Measurements from ENCODE around the gene CALB2. TPM values are rescaled to one million over a fixed set of nuclear protein-coding genes. Genes with fewer than 3 reads are reported as not detected.

The CALB2 gene
- total and polyA plus RNA-seq, 2 donors (not counting 3 experiments of a cell fraction or from before 2014, with no cell fraction given), result not detected

GRCh38 chr16:71352466-71352865 is 6.1 kb upstream of the CALB2 start:
- intact Hi-C loops (cut with micrococcal nuclease), result no loop called here
- POLR2A ChIA-PET, result no interaction called here
- BruUV-seq (replicated peaks), result no TSS peak

More at GRCh38 chr16:71352466-71352865, 6.1 kb upstream of the CALB2 start:
- H3K4me1 ChIP-seq (ENCODE audit: control insufficient read depth, extremely low read depth, insufficient read depth, low read length), result no peaks in the 10 kb centered on the region
- DNase-seq (ENCODE audit: low read depth, low spot score) (no peak), FAIRE-seq (no peak)
- H2AFZ ChIP-seq (ENCODE audit: low read depth, low read length), result no peak overlapping the region
- CTCF ChIA-PET, result interaction anchor here (1.4 to 6.3 kb wide), 2 partner anchors 15 to 42 kb away, joined by 5 to 36 read pairs; no protein-coding TSS in a partner anchor
- no peak overlapping the region for H3K9ac ChIP-seq (replicated peaks; ENCODE audit: extremely low read depth, insufficient read depth, low read length)
- H3K9me3 ChIP-seq (replicated peaks; ENCODE audit: control insufficient read depth, insufficient read depth, low read length), result no peaks in the 10 kb centered on the region
- no peaks in the 10 kb centered on the region for H4K20me1 ChIP-seq (replicated peaks; ENCODE audit: control insufficient read depth, extremely low read depth, insufficient read depth, low read length)
- H3K9me1 ChIP-seq (replicated peaks; ENCODE audit: control insufficient read depth, extremely low read depth, insufficient read depth, low read length), result no peaks in the 10 kb centered on the region
- H3K27ac ChIP-seq (ENCODE audit: insufficient read depth, low read depth, low read length), result no peak overlapping the region
- no peak for TF ChIP-seq EZH2 (IDR thresholded peaks at IDR 0.05; ENCODE audit: borderline replicate concordance, low read depth, low read length, severe bottlenecking)
- TF ChIP-seq GATA2 (IDR thresholded peaks at IDR 0.05; ENCODE audit: insufficient read depth, insufficient read length, low read depth, low read length), result no peak
- TF ChIP-seq, protein P1, sequence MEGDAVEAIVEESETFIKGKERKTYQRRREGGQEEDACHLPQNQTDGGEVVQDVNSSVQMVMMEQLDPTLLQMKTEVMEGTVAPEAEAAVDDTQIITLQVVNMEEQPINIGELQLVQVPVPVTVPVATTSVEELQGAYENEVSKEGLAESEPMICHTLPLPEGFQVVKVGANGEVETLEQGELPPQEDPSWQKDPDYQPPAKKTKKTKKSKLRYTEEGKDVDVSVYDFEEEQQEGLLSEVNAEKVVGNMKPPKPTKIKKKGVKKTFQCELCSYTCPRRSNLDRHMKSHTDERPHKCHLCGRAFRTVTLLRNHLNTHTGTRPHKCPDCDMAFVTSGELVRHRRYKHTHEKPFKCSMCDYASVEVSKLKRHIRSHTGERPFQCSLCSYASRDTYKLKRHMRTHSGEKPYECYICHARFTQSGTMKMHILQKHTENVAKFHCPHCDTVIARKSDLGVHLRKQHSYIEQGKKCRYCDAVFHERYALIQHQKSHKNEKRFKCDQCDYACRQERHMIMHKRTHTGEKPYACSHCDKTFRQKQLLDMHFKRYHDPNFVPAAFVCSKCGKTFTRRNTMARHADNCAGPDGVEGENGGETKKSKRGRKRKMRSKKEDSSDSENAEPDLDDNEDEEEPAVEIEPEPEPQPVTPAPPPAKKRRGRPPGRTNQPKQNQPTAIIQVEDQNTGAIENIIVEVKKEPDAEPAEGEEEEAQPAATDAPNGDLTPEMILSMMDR (IDR thresholded peaks at IDR 0.05; ENCODE audit: extremely low read depth in 1 of 2, insufficient read depth in 1 of 2, low read depth in 1 of 2, low read length in 2 of 2), result no peak
- no peak for TF ChIP-seq POLR2A (IDR thresholded peaks at IDR 0.05; ENCODE audit: low read depth, low read length)
- TF ChIP-seq MAX (IDR thresholded peaks at IDR 0.05; ENCODE audit: insufficient read depth, insufficient read length), result no peak
- TF ChIP-seq POLR2AphosphoS5 (IDR thresholded peaks at IDR 0.05; ENCODE audit: insufficient read depth, low read depth, low read length), result no peak
- TF ChIP-seq FOS (IDR thresholded peaks at IDR 0.05; ENCODE audit: borderline replicate concordance, insufficient read depth, low read length), result no peak
- no peak for TF ChIP-seq JUN (IDR thresholded peaks at IDR 0.05; ENCODE audit: borderline replicate concordance, insufficient read depth, insufficient read length, low read depth)
- no peak for TF ChIP-seq MYC (IDR thresholded peaks at IDR 0.05; ENCODE audit: low read depth, low read length)
- no peaks in the 10 kb centered on the region for H3K79me2 ChIP-seq (ENCODE audit: control insufficient read depth, insufficient read depth, low read length)
- dilution Hi-C loops (cut with MboI; ENCODE audit: extremely low pct_ligation_motif_present, low sequenced_read_pairs), result no loop called here
- H3K27me3 ChIP-seq (ENCODE audit: control insufficient read depth in 2 of 2, insufficient read depth in 2 of 2, low read length in 2 of 2), result no peaks in the 10 kb centered on the region
- no peaks in the 10 kb centered on the region for H3K36me3 ChIP-seq (ENCODE audit: control insufficient read depth in 2 of 2, extremely low read depth in 1 of 2, insufficient read depth in 2 of 2, low read length in 2 of 2)
- H3K4me2 ChIP-seq (ENCODE audit: insufficient read depth, low read length), result no peak overlapping the region
- H3K4me3 ChIP-seq (replicated peaks in 1 of 3; ENCODE audit: insufficient read depth in 1 of 3, low read depth in 1 of 3, low read length in 3 of 3), result no peak overlapping the region
